ENCODE data around the gene DIAPH2.

DNA sequence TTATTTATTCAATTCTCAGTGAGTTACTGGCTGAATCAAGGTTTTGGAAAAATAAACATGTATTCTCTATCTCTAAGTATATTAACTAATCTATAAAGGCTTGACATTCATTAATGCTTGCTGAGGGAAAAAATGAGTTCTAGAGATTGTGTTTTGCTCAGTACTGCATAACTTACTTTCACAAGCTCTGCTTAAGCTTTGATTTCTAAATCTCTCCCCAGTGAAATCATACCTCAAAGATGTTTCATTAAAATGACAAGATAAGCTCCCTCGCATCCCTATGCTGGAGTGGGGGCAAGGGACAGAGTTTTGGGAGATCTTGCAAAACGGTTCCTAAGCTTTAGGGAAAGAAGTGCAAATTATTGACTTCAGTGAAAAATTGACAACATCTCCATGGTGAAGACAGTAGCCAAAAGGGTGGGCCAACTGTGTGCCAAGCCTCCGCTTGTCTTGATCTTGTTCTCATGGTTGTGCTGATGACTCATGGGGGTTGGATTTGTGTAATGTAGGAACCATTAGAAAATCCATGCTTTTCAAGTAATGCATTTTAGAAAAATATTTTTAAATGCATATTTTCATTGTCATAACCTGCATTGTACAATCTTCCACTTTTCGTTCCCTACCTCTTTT, 720.5 kb downstream of the DIAPH2 start:
- no peak for TF ChIP-seq POLR2A (IDR thresholded peaks at IDR 0.05)
- TF ChIP-seq CTCF (IDR thresholded peaks at IDR 0.05): no peak
- no peak for TF ChIP-seq EP300 (IDR thresholded peaks at IDR 0.05)

Data from tibial nerve (tissue), 4 donors.